Dermis blood vessel endothelial cell (primary cell): Measurements from ENCODE around the gene LIPG. TPM values are rescaled to one million over a fixed set of nuclear protein-coding genes. Genes with fewer than 3 reads are reported as not detected.

ENCODE experiments used
- DNase-seq: peaks from one replicate; pipeline ENCODE4 v3.0.0; 2010
- total RNA-seq: library from RNA; depleted of rRNA; stranded (reverse); fragments of >200 nt; gene quantifications from 2 replicates; pipeline ENCODE4 v1.2.3, GENCODE V29; 2014

LIPG gene
- total RNA-seq, 1 donor from 2014 or later = 1.9 TPM

- DNase-seq = peak; percentile 22
Observed at GRCh38 chr18:49639643-49640391, 78.0 kb downstream of the LIPG start.

DNA sequence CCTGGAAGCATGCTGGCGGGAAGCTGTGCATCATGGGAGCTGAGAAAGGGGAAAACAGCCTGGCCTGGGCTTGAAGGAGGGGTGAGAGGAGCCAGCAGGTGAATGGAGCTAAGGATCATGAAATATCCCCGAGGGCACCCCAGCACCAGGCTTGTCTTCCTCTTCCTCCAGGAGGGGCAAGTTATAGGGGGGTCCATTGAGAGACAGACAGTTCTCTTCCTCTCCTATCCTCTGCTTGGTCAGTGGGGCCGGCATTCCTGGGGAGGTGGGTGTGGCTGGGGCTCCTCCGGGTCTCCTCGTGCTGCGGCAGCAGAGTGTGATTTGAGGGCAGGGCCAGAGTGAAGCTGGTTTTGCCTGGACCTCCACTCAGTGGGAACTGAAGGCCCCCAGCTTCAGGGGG lies 78.9 kb downstream of the LIPG start:
- DNase-seq = no peak

GRCh38 chr18:49645196-49645595 lies 83.3 kb downstream of the LIPG start:
- no peak for DNase-seq

DNA sequence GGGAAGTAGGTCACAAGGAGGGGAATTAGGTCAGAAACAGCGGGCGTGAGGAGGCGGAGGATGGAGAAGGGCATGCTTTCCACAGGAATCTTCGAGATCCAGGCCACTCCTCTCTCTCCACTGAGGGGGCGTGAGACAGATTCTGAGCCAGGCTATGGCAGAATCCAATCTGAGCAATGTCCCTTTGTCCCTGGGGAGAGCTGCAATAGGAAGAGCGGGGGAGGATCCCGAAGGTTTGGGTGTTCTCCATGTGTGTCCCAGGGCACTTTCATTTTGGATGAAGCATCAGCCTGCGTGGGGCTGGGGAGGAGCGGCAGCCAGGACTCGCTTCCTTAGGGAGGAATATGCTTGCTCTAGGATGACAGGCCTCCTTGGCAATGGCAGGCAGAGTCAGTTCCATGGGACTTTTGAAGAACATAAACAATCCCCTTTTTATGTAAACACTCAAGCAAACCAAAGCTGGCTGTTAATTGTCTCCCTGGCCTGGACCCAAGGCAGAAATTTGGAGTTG lies 84.0 kb downstream of the LIPG start:
- no peak for DNase-seq

GRCh38 chr18:49646873-49647272 lies 85.0 kb downstream of the LIPG start:
- DNase-seq = no peak

DNA sequence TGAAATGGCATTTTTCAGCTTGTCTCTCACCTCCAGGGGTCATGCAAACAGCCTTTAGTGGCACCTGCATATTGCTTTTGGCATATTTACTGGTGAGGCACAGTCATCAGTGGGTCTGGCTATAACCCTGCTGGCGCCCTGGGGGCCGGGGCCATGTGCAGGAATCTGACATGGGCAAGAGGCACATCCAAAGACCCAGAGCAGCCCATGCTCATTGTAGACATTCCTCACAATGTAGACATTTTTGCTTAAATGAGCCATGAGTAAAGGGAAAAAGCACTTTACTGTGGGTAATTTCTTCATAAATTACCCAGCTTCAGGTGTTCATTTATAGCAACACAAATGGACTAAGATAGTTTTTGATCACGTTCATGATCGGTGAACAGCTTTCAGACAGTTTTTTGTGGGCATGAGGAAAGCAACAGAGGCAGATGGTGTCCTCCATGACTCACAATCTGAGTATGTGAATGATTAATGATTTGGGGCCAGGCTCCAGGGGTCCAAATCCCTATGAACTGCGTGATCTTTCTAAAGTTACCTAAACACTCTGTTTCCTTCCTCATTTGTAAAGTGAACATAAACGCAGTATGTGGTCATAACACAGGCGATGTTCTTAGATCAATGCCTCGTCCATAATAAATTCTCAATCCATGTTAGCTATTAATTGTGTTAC lies 85.8 kb downstream of the LIPG start:
- peak; percentile 48 for DNase-seq

DNA sequence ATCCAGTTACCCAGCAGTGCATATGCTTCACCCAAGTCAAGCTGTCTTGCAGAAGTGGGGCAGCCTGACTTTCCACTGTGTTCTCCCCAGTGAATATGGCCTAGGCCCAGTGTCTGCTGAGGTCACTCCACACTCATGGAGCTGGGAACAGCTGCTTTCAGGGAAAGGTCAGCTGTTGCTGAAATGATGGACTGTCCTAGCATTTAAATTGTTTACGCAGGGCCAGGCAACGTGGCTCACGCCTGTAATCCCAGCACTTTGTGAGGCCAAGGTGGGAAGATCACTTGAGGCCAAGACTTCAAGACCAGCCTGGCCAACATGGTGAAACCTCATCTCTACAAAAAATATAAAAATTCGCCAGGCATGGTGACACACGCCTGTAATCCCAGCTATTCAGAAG lies 86.5 kb downstream of the LIPG start:
- DNase-seq = no peak

Other genes with a start within 250 kb of the LIPG start
- gene DYM, start 101.4 kb upstream of the LIPG start, total RNA-seq = 32.2 and 36.4 TPM in 2 replicates
- gene C18orf32, start 74.8 kb upstream of the LIPG start, total RNA-seq = 13.4 and 14.1 TPM in 2 replicates
- 1,688 and 2,120 TPM in 2 replicates for gene RPL17, start 69.6 kb upstream of the LIPG start, total RNA-seq